HepG2 (cell line): ENCODE results near the gene VPS11. TPM values are rescaled to one million over a fixed set of nuclear protein-coding genes. Genes with fewer than 3 reads are reported as not detected.

Experiments
- AHR ChIP-seq: IDR thresholded peaks from 2 replicates; pipeline ENCODE4 v1.6.1; 2018; ENCODE audit warnings: missing genetic modification reagents, missing compliant biosample characterization
- ELF1 ChIP-seq: sonication (generic); formaldehyde crosslinking; IDR thresholded peaks from 2 replicates; pipeline ENCODE4 v1.4.0; 2020; ENCODE audit warnings: missing genetic modification reagents
- GABPA ChIP-seq, 2 experiments: IDR thresholded peaks; 2 replicates each; pipeline ENCODE4 v1.6.1; 2011 to 2016; ENCODE audit warnings: low read depth in 2 of 2, low read length in 1 of 2, missing biosample characterization in 1 of 2, missing genetic modification characterization in 1 of 2
- KDM2A ChIP-seq: sonication (generic); formaldehyde crosslinking; IDR thresholded peaks from 2 replicates; pipeline ENCODE4 v1.4.0; 2020; ENCODE audit warnings: low read depth, missing genetic modification reagents, borderline replicate concordance
- MIER3 ChIP-seq: IDR thresholded peaks from 2 replicates; pipeline ENCODE4 v1.6.1; 2016; ENCODE audit warnings: missing compliant biosample characterization, borderline replicate concordance
- NFKB2 ChIP-seq: sonication (generic); formaldehyde crosslinking; IDR thresholded peaks from 2 replicates; pipeline ENCODE4 v1.4.0; 2020; ENCODE audit warnings: missing genetic modification reagents, borderline replicate concordance
- POLR2A ChIP-seq, 2 experiments: IDR thresholded peaks; 2 replicates each; pipeline ENCODE4 v1.6.1; 2011; ENCODE audit warnings: low read depth in 2 of 2, low read length in 2 of 2, mild to moderate bottlenecking in 1 of 2, moderate library complexity in 1 of 2; ENCODE audit not compliant: insufficient read depth in 1 of 2
- SMAD1 ChIP-seq: sonication (generic); formaldehyde crosslinking; IDR thresholded peaks from 2 replicates; pipeline ENCODE4 v1.4.0; 2020; ENCODE audit warnings: missing genetic modification reagents, low read depth, mild to moderate bottlenecking, borderline replicate concordance
- ZNF737 ChIP-seq: sonication (generic); formaldehyde crosslinking; IDR thresholded peaks from 2 replicates; pipeline ENCODE4 v1.5.0; 2020; ENCODE audit warnings: missing genetic modification reagents, mild to moderate bottlenecking, borderline replicate concordance
- polyA plus RNA-seq, 8 experiments: library from polyadenylated mRNA; depleted of rRNA in 3 of 8; stranded (reverse) in 7 of 8; unstranded in 1 of 8; fragments of >200 nt; fragmentation: Illumina TruSeq in 4 of 8; extraction: Trizol in 4 of 8; gene quantifications; 2 replicates each; pipeline versions ENCODE4 v1.2.1 to v1.2.3, GENCODE V29; 2011 to 2016; ENCODE audit warnings: low read depth in 4 of 8, missing spikeins in 1 of 8, mixed read lengths in 1 of 8; ENCODE audit not compliant: insufficient read depth in 1 of 8
- total RNA-seq, 5 experiments: library from RNA; depleted of rRNA; stranded (reverse); fragments of >200 nt; fragmentation: Illumina TruSeq; extraction: Trizol; gene quantifications; 2 replicates each; pipeline ENCODE4 v1.2.3, GENCODE V29; 2016; ENCODE audit warnings: low read depth in 1 of 5
- TF ChIP-seq, protein P1 (sequence below), 2 experiments: sonication (generic) in 1 of 2; formaldehyde crosslinking in 1 of 2; IDR thresholded peaks; 2 replicates each; pipeline versions ENCODE4 v1.6.1 to v1.9.0; 2014 to 2022; ENCODE audit warnings: antibody characterized with exemption in 1 of 2, borderline replicate concordance in 1 of 2, inconsistent platforms in 1 of 2, low read depth in 1 of 2, missing genetic modification reagents in 1 of 2
- TF ChIP-seq, protein P2 (sequence below): sonication (generic); formaldehyde crosslinking; IDR thresholded peaks from 2 replicates; pipeline ENCODE4 v1.9.0; 2021; ENCODE audit warnings: missing genetic modification reagents, borderline replicate concordance
- TF ChIP-seq, protein P3 (sequence below): sonication (generic); formaldehyde crosslinking; IDR thresholded peaks from 2 replicates; pipeline ENCODE4 v1.4.0; 2020; ENCODE audit warnings: missing genetic modification reagents

Gene VPS11
- total and polyA plus RNA-seq, 2 of the 13 experiments (the other 11 are each of a cell fraction or from before 2014, with no cell fraction given): 13.7 to 21.6 TPM

DNA sequence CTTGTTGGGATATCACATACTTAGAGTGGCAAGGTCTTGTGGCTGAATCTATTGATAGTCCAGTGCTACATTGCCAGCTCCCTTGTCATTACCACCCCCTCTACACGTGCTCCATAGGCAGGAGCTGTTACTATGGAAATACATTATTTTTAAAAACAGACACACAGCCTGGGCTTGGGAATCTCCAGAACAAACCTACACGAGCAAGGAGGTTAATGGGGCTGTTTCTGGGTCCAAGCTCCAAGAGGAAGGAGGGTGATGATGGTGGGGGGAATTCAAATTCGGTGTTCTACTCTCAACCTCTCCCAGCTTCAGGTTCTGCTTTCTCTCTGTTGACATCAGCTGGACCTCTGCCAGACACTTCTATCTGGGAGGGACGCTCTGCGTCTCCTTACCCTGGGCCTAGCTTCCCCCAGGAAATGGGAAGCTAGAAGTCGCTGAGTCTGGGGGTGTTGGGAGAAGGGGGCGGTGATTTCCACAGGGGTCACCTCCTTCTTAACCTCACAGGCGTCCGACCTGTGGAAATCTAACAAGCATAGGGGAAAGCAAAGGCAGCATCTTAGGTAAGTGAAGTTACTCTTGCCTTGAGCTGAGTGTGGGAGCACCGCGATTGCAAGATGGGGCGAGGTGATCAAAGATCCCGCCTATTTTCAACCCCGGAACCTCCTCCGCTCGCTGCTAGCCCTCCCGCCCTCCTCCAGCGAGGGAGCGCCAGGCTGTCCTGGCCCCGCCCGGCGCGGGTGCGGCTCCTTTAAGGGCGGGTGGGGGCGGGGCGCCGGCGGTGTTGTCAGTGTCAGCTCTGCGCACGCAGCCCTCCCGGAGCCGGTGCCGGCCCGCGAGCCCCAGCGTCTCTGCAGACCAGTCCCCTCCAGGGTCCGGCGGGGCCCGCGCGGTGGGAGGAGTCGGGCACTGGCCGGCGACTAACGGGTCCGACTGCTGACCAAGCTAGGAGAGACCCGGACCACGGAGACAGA is 39.2 kb downstream of the VPS11 start, which contains the start of gene C2CD2L (continued):
- TF ChIP-seq, protein P1, sequence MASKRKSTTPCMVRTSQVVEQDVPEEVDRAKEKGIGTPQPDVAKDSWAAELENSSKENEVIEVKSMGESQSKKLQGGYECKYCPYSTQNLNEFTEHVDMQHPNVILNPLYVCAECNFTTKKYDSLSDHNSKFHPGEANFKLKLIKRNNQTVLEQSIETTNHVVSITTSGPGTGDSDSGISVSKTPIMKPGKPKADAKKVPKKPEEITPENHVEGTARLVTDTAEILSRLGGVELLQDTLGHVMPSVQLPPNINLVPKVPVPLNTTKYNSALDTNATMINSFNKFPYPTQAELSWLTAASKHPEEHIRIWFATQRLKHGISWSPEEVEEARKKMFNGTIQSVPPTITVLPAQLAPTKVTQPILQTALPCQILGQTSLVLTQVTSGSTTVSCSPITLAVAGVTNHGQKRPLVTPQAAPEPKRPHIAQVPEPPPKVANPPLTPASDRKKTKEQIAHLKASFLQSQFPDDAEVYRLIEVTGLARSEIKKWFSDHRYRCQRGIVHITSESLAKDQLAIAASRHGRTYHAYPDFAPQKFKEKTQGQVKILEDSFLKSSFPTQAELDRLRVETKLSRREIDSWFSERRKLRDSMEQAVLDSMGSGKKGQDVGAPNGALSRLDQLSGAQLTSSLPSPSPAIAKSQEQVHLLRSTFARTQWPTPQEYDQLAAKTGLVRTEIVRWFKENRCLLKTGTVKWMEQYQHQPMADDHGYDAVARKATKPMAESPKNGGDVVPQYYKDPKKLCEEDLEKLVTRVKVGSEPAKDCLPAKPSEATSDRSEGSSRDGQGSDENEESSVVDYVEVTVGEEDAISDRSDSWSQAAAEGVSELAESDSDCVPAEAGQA (IDR thresholded peaks at IDR 0.05; ENCODE audit: low read depth): 0 out of 2 replicates have a peak, but pooled peaks have one; percentile 14
- TF ChIP-seq, protein P1 (CRISPR knock-in tag; IDR thresholded peaks at IDR 0.05; ENCODE audit: borderline replicate concordance): no peak
- peak; percentile 67; the same call in 1 of the 2 replicates for TF ChIP-seq KDM2A
- TF ChIP-seq, protein P2, sequence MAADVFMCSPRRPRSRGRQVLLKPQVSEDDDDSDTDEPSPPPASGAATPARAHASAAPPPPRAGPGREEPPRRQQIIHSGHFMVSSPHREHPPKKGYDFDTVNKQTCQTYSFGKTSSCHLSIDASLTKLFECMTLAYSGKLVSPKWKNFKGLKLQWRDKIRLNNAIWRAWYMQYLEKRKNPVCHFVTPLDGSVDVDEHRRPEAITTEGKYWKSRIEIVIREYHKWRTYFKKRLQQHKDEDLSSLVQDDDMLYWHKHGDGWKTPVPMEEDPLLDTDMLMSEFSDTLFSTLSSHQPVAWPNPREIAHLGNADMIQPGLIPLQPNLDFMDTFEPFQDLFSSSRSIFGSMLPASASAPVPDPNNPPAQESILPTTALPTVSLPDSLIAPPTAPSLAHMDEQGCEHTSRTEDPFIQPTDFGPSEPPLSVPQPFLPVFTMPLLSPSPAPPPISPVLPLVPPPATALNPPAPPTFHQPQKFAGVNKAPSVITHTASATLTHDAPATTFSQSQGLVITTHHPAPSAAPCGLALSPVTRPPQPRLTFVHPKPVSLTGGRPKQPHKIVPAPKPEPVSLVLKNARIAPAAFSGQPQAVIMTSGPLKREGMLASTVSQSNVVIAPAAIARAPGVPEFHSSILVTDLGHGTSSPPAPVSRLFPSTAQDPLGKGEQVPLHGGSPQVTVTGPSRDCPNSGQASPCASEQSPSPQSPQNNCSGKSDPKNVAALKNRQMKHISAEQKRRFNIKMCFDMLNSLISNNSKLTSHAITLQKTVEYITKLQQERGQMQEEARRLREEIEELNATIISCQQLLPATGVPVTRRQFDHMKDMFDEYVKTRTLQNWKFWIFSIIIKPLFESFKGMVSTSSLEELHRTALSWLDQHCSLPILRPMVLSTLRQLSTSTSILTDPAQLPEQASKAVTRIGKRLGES (CRISPR knock-in tag): no peak
- TF ChIP-seq NFKB2 (CRISPR knock-in tag): peak; percentile 27; the same call in 1 of the 2 replicates
- TF ChIP-seq POLR2A (IDR thresholded peaks at IDR 0.05; ENCODE audit: insufficient read depth in 1 of 2, low read depth in 2 of 2, low read length in 2 of 2): peak; percentile 55 to 63; a peak in 2 of 4 replicates
- TF ChIP-seq, protein P3, sequence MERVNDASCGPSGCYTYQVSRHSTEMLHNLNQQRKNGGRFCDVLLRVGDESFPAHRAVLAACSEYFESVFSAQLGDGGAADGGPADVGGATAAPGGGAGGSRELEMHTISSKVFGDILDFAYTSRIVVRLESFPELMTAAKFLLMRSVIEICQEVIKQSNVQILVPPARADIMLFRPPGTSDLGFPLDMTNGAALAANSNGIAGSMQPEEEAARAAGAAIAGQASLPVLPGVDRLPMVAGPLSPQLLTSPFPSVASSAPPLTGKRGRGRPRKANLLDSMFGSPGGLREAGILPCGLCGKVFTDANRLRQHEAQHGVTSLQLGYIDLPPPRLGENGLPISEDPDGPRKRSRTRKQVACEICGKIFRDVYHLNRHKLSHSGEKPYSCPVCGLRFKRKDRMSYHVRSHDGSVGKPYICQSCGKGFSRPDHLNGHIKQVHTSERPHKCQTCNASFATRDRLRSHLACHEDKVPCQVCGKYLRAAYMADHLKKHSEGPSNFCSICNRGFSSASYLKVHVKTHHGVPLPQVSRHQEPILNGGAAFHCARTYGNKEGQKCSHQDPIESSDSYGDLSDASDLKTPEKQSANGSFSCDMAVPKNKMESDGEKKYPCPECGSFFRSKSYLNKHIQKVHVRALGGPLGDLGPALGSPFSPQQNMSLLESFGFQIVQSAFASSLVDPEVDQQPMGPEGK (CRISPR knock-in tag): peak; percentile 72
- peak; percentile 57; the same call in 1 of the 2 replicates for TF ChIP-seq AHR (CRISPR knock-in tag)
- no peak for TF ChIP-seq ELF1
- TF ChIP-seq GABPA (IDR thresholded peaks at IDR 0.05; ENCODE audit: low read depth, low read length): peak; percentile 32; the same call in 1 of the 2 replicates
- peak; percentile 52; the same call in 1 of the 2 replicates for TF ChIP-seq GABPA (CRISPR knock-in tag; IDR thresholded peaks at IDR 0.05; ENCODE audit: low read depth)
- TF ChIP-seq ZNF737: no peak
- TF ChIP-seq SMAD1 (CRISPR knock-in tag): no peak
- TF ChIP-seq MIER3 (CRISPR knock-in tag): 0 out of 2 replicates have a peak, but pooled peaks have one; percentile 28
